HG02970 (cell line): ENCODE data around the gene KIF26B.
"Not testable (repeated sequence)": the region's sequence is repeated elsewhere in the genome, so short reads cannot be mapped to it uniquely, and the experiment has no call there.

ENCODE experiments used
- ATAC-seq: cut with Tn5 transposase; IDR thresholded peaks from one replicate; pipeline ENCODE4 v1.9.1; 2021; ENCODE audit warnings: mild to moderate bottlenecking, moderate library complexity, moderate number of reproducible peaks; ENCODE audit not compliant: unreplicated experiment, low FRiP score

Gene KIF26B

GRCh38 chr1:245704341-245704740 is 549.6 kb downstream of the KIF26B start:
- ATAC-seq, result no peak

GRCh38 chr1:245704765-245705164 is 550.0 kb downstream of the KIF26B start:
- no peak for ATAC-seq

GRCh38 chr1:245707941-245708340 is 553.2 kb downstream of the KIF26B start:
- ATAC-seq, result no peak

GRCh38 chr1:245710961-245711903 is 556.4 kb downstream of the KIF26B start:
- no peak for ATAC-seq

GRCh38 chr1:245714027-245714426 is 559.2 kb downstream of the KIF26B start:
- ATAC-seq, result not testable (repeated sequence)

GRCh38 chr1:245715291-245715701 is 560.5 kb downstream of the KIF26B start:
- no peak for ATAC-seq

- ATAC-seq, result no peak
Observed at GRCh38 chr1:245715970-245716369, 561.2 kb downstream of the KIF26B start.

- no peak for ATAC-seq
Observed at GRCh38 chr1:245716561-245716960, 561.8 kb downstream of the KIF26B start.

- no peak for ATAC-seq
Observed at GRCh38 chr1:245717611-245718010, 562.8 kb downstream of the KIF26B start.

DNA sequence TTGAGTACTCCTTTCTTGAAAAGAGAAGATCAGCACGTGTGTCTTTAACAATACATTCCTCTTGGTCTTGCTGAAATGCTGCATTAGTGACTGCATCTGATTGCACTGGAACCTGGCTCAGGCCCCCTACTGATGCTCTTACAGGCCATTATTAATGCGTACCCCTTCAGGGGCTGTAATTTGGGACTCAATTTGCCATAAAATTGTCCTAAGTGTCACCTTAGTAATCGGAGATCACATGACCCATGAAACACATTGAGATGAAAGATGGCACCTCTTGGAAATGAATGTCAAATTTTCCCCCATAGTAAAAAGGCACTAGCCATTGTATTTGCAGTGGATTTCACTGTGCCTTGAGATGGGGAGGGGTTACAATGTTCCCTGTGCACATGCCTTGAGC is 563.3 kb downstream of the KIF26B start:
- no peak for ATAC-seq

DNA sequence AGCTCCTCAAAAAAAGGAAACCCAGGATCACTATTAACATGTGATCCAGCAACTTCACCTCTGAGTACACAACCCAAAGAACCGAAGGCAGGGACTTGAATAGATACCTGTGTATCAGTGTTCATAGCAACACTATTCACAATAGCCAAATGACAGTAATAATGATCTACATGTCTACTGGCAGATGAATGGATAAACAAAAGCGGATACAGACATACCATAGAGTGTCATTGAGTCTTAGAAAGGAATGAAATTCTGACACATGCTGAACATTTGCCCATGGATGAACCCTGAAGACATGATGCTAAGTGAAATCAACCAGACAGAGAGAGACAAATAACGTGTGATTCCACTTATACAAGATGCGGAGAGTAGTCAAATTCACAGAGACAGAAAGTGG is 564.2 kb downstream of the KIF26B start:
- no peak for ATAC-seq

GRCh38 chr1:245721488-245721887 is 566.7 kb downstream of the KIF26B start:
- no peak for ATAC-seq

DNA sequence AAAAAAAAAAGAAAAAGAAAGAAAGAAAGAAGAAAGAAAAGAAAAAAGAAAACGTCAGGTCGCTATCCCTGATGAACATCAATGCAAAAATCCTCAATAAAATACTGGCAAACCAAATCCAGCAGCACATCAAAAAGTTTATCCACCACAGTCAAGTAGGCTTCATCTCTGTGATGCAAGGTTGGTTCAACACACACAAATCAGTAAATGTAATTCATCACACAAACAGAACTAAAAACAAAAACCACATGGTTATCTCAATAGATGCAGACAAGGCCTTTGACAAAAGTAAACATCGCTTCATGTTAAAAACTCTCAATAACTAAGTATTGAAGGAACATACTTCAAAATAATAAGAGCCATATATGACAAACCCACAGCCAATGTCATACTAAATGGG is 573.2 kb downstream of the KIF26B start:
- not testable (repeated sequence) for ATAC-seq

- ATAC-seq, result no peak
Observed at GRCh38 chr1:245730801-245731200, 576.0 kb downstream of the KIF26B start.

DNA sequence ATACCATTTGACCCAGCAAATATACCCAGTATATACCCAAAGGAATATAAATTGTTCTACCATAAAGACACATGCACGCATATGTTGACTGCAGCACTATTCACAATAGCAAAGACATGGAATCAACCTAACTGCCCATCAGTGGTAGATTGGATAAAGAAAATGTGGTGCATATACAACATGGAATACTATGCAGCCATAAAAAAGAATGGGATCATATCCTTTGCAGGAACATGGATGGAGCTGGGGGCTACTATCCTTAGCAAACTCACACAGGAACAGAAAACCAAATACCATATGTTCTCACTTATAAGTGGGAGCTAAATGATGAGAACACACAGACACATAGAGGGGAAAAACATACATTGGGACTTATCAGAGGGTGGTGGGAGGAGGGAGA is 585.6 kb downstream of the KIF26B start:
- ATAC-seq, result not testable (repeated sequence)

DNA sequence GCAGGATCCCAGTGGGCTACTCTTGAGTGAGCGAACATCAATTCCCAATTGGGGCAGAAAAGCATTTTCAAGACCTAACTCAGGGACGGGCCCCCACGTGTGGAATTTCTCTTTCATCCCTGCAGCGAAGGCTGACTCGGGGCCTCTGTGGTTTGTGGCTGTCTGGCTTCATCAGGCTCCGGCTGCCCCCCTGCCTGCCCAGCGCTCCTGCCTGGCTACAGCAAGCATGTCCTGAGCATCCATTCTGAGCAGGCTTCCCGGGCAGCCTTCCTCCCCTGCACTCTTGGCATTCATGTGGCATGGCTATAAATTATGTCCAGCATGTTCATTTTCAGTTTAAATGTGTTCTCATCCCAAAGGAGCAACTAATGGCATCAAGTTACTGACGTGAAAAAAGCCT is 588.1 kb downstream of the KIF26B start:
- no peak for ATAC-seq

- no peak for ATAC-seq
Observed at GRCh38 chr1:245748240-245748639, 593.5 kb downstream of the KIF26B start.

- no peak for ATAC-seq
Observed at GRCh38 chr1:245748646-245749045, 593.9 kb downstream of the KIF26B start.

GRCh38 chr1:245749053-245749452 is 594.3 kb downstream of the KIF26B start:
- no peak for ATAC-seq

GRCh38 chr1:245750261-245750660 is 595.5 kb downstream of the KIF26B start:
- no peak for ATAC-seq

DNA sequence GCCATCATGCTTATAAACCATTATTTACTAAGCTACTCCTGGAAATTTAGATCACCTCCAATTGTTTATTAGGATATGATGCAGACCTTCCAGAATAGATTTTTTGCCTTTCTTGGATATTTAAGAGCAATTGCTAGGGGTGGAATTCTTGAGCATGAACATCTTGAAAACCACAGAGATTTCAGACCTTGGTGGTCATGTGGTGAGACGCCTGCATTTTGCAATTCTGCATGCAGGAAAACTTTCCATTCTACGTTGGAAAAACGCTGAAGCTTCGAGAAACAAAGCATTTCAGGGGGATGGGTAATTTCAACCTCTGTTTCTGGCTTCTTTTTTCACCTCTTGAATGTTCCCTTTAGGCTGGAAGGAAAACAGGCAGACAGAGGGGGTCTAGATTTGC is 596.3 kb downstream of the KIF26B start:
- no peak for ATAC-seq
